ENCODE measurements around the gene SCARB2.

Gene SCARB2

GRCh38 chr4:76232681-76233080 is 19.1 kb upstream of the SCARB2 start:
- in situ Hi-C loops (cut with MboI; ENCODE audit: low sequenced_read_pairs), result no loop called here

- in situ Hi-C loops (cut with MboI; ENCODE audit: low sequenced_read_pairs), result no loop called here
Observed at GRCh38 chr4:76226418-76226817, 12.8 kb upstream of the SCARB2 start.

- in situ Hi-C loops (cut with MboI; ENCODE audit: low sequenced_read_pairs), result no loop called here
Observed at GRCh38 chr4:76224171-76224570, 10.5 kb upstream of the SCARB2 start.

- in situ Hi-C loops (cut with MboI; ENCODE audit: low sequenced_read_pairs), result no loop called here
Observed at GRCh38 chr4:76219299-76220055, 5.9 kb upstream of the SCARB2 start.

GRCh38 chr4:76216975-76217814 is 3.6 kb upstream of the SCARB2 start:
- in situ Hi-C loops (cut with MboI; ENCODE audit: low sequenced_read_pairs), result no loop called here

- in situ Hi-C loops (cut with MboI; ENCODE audit: low sequenced_read_pairs), result no loop called here
Observed at GRCh38 chr4:76216524-76216923, 2.9 kb upstream of the SCARB2 start.

GRCh38 chr4:76215077-76215476 is 1.5 kb upstream of the SCARB2 start:
- in situ Hi-C loops (cut with MboI; ENCODE audit: low sequenced_read_pairs), result no loop called here

GRCh38 chr4:76214177-76214675 is 602 bp upstream of the SCARB2 start:
- in situ Hi-C loops (cut with MboI; ENCODE audit: low sequenced_read_pairs), result no loop called here

GRCh38 chr4:76212851-76213414 is 691 bp downstream of the SCARB2 start:
- in situ Hi-C loops (cut with MboI; ENCODE audit: low sequenced_read_pairs), result no loop called here

- in situ Hi-C loops (cut with MboI; ENCODE audit: low sequenced_read_pairs), result no loop called here
Observed at GRCh38 chr4:76211769-76212708, 1.6 kb downstream of the SCARB2 start.

GRCh38 chr4:76210452-76210851 is 3.2 kb downstream of the SCARB2 start:
- in situ Hi-C loops (cut with MboI; ENCODE audit: low sequenced_read_pairs), result no loop called here

- in situ Hi-C loops (cut with MboI; ENCODE audit: low sequenced_read_pairs), result no loop called here
Observed at GRCh38 chr4:76209881-76210280, 3.7 kb downstream of the SCARB2 start.

GRCh38 chr4:76208005-76208765 is 5.4 kb downstream of the SCARB2 start:
- in situ Hi-C loops (cut with MboI; ENCODE audit: low sequenced_read_pairs), result no loop called here

GRCh38 chr4:76207549-76207948 is 6.1 kb downstream of the SCARB2 start:
- in situ Hi-C loops (cut with MboI; ENCODE audit: low sequenced_read_pairs), result no loop called here

GRCh38 chr4:76206222-76206942 is 7.2 kb downstream of the SCARB2 start:
- in situ Hi-C loops (cut with MboI; ENCODE audit: low sequenced_read_pairs), result no loop called here

GRCh38 chr4:76205476-76205875 is 8.1 kb downstream of the SCARB2 start:
- in situ Hi-C loops (cut with MboI; ENCODE audit: low sequenced_read_pairs), result no loop called here

- in situ Hi-C loops (cut with MboI; ENCODE audit: low sequenced_read_pairs), result no loop called here
Observed at GRCh38 chr4:76204936-76205335, 8.7 kb downstream of the SCARB2 start.

GRCh38 chr4:76203541-76203940 is 10.1 kb downstream of the SCARB2 start:
- in situ Hi-C loops (cut with MboI; ENCODE audit: low sequenced_read_pairs), result no loop called here

- in situ Hi-C loops (cut with MboI; ENCODE audit: low sequenced_read_pairs), result no loop called here
Observed at GRCh38 chr4:76201276-76201675, 12.3 kb downstream of the SCARB2 start.
